ENCODE measurements around the gene RFX7.

DNA sequence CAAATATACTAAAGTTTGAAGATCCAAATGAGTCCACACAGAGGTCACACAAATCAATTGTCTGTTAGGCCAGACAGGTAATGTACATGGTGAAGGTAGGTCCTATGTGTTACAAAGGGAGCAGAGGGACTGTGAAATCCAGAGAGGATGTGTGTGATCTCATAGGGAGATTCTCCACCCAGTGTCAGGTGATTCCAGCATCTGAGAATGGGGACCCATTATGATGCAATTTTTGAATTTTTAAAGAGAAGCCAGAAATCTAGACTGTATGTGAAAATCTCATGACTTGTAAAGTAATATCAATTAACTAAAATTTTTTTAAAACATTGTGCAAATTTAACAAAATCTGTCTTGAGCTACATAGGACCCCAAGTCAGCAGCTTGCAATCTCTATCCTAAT lies 192.0 kb downstream of the RFX7 start:
- TF ChIP-seq, protein P1, sequence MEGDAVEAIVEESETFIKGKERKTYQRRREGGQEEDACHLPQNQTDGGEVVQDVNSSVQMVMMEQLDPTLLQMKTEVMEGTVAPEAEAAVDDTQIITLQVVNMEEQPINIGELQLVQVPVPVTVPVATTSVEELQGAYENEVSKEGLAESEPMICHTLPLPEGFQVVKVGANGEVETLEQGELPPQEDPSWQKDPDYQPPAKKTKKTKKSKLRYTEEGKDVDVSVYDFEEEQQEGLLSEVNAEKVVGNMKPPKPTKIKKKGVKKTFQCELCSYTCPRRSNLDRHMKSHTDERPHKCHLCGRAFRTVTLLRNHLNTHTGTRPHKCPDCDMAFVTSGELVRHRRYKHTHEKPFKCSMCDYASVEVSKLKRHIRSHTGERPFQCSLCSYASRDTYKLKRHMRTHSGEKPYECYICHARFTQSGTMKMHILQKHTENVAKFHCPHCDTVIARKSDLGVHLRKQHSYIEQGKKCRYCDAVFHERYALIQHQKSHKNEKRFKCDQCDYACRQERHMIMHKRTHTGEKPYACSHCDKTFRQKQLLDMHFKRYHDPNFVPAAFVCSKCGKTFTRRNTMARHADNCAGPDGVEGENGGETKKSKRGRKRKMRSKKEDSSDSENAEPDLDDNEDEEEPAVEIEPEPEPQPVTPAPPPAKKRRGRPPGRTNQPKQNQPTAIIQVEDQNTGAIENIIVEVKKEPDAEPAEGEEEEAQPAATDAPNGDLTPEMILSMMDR (IDR thresholded peaks at IDR 0.05), result no peak
- no peak for TF ChIP-seq POLR2A (IDR thresholded peaks at IDR 0.05)

All from Peyer's patch (tissue), 4 donors.